ENCODE measurements around the gene CELF2. TPM values are rescaled to one million over a fixed set of nuclear protein-coding genes. Genes with fewer than 3 reads are reported as not detected.

Gene CELF2
- total RNA-seq, 1 donor from 2014 or later, result 77.6 TPM

DNA sequence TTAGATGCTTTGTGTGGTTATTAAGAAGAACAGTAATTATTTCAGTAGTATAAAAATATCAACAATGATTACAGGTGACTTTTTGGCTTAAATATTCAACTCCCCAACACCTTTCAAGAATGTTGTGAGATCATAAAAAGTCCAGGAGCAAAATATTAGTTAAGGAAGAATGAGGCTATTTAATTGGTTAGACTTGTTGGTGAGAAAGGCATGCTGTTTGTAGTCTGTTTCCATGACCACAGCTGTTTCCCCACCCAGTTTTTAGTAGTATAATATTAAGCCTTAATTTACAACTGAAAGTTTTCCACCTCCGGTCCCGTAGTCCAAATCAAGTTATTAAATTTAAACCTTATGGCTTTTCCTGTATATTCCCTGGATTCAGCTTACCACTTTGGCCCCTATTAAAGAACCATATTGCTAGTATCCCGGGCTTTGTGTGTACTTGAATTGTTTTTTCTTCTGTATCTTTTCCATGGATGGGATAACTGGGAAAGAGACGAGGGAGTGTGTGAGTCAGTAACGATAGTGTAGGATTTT is 133.3 kb downstream of the CELF2 start:
- TF ChIP-seq, protein P1, sequence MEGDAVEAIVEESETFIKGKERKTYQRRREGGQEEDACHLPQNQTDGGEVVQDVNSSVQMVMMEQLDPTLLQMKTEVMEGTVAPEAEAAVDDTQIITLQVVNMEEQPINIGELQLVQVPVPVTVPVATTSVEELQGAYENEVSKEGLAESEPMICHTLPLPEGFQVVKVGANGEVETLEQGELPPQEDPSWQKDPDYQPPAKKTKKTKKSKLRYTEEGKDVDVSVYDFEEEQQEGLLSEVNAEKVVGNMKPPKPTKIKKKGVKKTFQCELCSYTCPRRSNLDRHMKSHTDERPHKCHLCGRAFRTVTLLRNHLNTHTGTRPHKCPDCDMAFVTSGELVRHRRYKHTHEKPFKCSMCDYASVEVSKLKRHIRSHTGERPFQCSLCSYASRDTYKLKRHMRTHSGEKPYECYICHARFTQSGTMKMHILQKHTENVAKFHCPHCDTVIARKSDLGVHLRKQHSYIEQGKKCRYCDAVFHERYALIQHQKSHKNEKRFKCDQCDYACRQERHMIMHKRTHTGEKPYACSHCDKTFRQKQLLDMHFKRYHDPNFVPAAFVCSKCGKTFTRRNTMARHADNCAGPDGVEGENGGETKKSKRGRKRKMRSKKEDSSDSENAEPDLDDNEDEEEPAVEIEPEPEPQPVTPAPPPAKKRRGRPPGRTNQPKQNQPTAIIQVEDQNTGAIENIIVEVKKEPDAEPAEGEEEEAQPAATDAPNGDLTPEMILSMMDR (conservative IDR thresholded peaks at IDR 0.05), result no peak
- DNase-seq (ENCODE audit: low read depth, low spot score), result no peak
- no peaks in the 10 kb centered on the region for H3K27me3 Mint-ChIP-seq (ENCODE audit: low read depth)
- H3K27ac Mint-ChIP-seq (ENCODE audit: unreplicated experiment), result no peak overlapping the region
- peaks cover 79% of the 10 kb centered on the region for H3K4me1 Mint-ChIP-seq
- H3K4me3 Mint-ChIP-seq, result no peak overlapping the region
- no peaks in the 10 kb centered on the region for H3K36me3 Mint-ChIP-seq (ENCODE audit: low read depth)
- no peaks in the 10 kb centered on the region for H3K9me3 Mint-ChIP-seq

DNA sequence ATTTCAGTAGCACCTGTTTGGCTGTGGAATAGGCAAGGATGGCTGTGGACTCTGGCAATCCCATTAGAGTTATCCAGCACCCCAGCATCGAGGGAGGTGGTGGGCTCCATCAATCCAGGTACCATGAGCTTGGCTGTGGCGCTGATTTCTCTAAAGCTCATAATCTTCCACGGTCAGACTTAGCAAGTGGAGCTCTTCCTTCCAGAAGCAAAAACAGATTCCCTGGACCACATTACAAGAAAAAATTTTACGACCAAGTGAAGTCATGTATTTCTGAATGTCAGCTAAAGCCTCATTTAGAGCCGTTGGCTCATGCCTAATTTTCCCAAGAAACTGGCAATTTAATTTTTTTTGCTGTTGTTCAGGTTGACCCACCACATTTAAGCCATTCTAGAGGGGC is 135.1 kb downstream of the CELF2 start:
- H3K4me1 Mint-ChIP-seq, result peaks cover 81% of the 10 kb centered on the region
- DNase-seq (ENCODE audit: low read depth, low spot score), result no peak
- TF ChIP-seq, protein P1 (conservative IDR thresholded peaks at IDR 0.05), result no peak
- H3K27me3 Mint-ChIP-seq (ENCODE audit: low read depth), result no peaks in the 10 kb centered on the region
- H3K9me3 Mint-ChIP-seq, result no peaks in the 10 kb centered on the region
- no peak overlapping the region for H3K27ac Mint-ChIP-seq (ENCODE audit: unreplicated experiment)
- no peak overlapping the region for H3K4me3 Mint-ChIP-seq
- no peaks in the 10 kb centered on the region for H3K36me3 Mint-ChIP-seq (ENCODE audit: low read depth)

DNA sequence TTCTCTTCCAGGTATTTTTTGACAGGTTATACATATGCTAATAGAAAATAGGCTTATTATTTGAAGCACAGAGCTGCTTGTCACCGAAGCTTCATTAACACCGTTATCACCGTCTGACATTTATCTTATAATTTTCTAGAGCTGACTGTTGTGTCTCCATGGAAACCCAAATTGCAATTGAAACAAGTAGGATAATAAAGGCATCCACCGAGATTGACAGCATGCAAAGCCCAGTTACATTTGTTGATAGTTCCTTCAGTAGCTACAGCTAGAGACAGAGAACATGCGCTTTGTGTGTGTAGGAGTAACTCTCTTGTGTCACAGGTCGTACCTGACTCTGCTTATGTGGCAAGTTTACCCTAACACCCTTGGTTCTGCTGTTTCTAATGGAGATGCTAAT is 135.6 kb downstream of the CELF2 start:
- H3K27me3 Mint-ChIP-seq (ENCODE audit: low read depth), result no peaks in the 10 kb centered on the region
- no peak overlapping the region for H3K27ac Mint-ChIP-seq (ENCODE audit: unreplicated experiment)
- no peaks in the 10 kb centered on the region for H3K9me3 Mint-ChIP-seq
- DNase-seq (ENCODE audit: low read depth, low spot score), result no peak
- peaks cover 82% of the 10 kb centered on the region for H3K4me1 Mint-ChIP-seq
- no peak overlapping the region for H3K4me3 Mint-ChIP-seq
- H3K36me3 Mint-ChIP-seq (ENCODE audit: low read depth), result no peaks in the 10 kb centered on the region
- TF ChIP-seq, protein P1 (conservative IDR thresholded peaks at IDR 0.05), result no peak

DNA sequence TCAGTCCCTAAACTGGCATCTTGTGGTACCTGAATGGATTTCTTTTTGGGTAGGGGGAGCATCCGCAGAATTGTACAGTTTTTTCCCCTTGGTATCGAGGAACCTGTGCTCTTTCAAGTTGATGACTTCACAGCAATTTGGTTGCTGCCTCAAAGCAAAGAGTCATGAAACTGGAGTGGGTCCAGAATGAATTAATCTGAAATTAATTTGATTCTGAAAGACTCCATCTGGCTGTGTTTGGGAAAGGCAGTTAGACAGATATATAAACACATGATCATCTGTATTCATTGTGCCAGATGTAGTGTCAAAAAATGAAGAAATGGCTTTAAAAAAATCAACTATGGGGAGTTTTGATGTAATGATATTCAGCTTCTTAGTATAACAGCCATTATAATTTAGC is 136.1 kb downstream of the CELF2 start:
- Mint-ChIP-seq H3K4me1 (peaks cover 78% of the 10 kb centered on the region), H3K27me3 (ENCODE audit: low read depth) (no peaks in the 10 kb centered on the region), H3K27ac (ENCODE audit: unreplicated experiment) (no peak overlapping the region), H3K36me3 (ENCODE audit: low read depth) (no peaks in the 10 kb centered on the region), H3K4me3 (no peak overlapping the region), H3K9me3 (no peaks in the 10 kb centered on the region)
- no peak for DNase-seq (ENCODE audit: low read depth, low spot score)
- TF ChIP-seq, protein P1 (conservative IDR thresholded peaks at IDR 0.05), result no peak

DNA sequence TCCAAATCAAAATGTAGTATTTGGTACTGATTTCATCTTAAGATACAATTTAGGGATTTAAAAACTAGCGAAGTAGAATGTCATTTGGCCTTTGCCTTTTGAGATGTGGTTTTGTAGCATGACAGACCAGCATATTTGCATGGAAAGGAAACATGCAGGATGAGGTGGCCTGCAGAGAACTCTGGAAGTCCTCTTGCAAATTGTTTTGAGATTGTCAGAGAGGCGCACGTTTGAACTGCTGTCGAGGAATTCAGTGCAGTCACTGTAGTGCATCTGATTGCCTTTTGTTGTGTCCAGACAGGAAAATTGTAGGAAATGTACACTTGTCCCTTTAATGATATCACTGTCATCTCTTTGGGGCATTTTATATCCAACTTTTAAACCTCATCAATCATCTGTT is 136.7 kb downstream of the CELF2 start:
- TF ChIP-seq, protein P1 (conservative IDR thresholded peaks at IDR 0.05), result no peak
- Mint-ChIP-seq H3K4me3 (no peak overlapping the region), H3K9me3 (no peaks in the 10 kb centered on the region), H3K4me1 (peaks cover 77% of the 10 kb centered on the region), H3K36me3 (ENCODE audit: low read depth) (no peaks in the 10 kb centered on the region), H3K27ac (ENCODE audit: unreplicated experiment) (no peak overlapping the region), H3K27me3 (ENCODE audit: low read depth) (no peaks in the 10 kb centered on the region)
- DNase-seq (ENCODE audit: low read depth, low spot score), result no peak
